ENCODE data around the gene TGFB1.
A peak's percentile ranks its signal among the peaks of the same experiment; 100 is the strongest.

Gene TGFB1

GRCh38 chr19:41369769-41370168 is 16.0 kb upstream of the TGFB1 start:
- TF ChIP-seq CTCF (IDR thresholded peaks at IDR 0.05; ENCODE audit: borderline replicate concordance, insufficient read depth, low read depth, low read length) = no peak
- no peak overlapping the region for H3K4me3 ChIP-seq (ENCODE audit: low read depth, low read length)

GRCh38 chr19:41367848-41368301 is 14.2 kb upstream of the TGFB1 start:
- TF ChIP-seq CTCF (IDR thresholded peaks at IDR 0.05; ENCODE audit: borderline replicate concordance, insufficient read depth, low read depth, low read length) = no peak
- H3K4me3 ChIP-seq (ENCODE audit: low read depth, low read length) = no peak overlapping the region

- no peak overlapping the region for H3K4me3 ChIP-seq (ENCODE audit: low read depth, low read length)
- peak; percentile 60 for TF ChIP-seq CTCF (IDR thresholded peaks at IDR 0.05; ENCODE audit: borderline replicate concordance, insufficient read depth, low read depth, low read length)
These were observed 12.4 kb upstream of the TGFB1 start for GRCh38 chr19:41366089-41366488.

- H3K4me3 ChIP-seq (ENCODE audit: low read depth, low read length) = peak overlapping the region; percentile 83
- TF ChIP-seq CTCF (IDR thresholded peaks at IDR 0.05; ENCODE audit: borderline replicate concordance, insufficient read depth, low read depth, low read length) = no peak
These were observed 11.0 kb upstream of the TGFB1 start for GRCh38 chr19:41364524-41365391.

- H3K4me3 ChIP-seq (ENCODE audit: low read depth, low read length) = peak within 1 kb of the TSS; percentile 83
- TF ChIP-seq CTCF (IDR thresholded peaks at IDR 0.05; ENCODE audit: borderline replicate concordance, insufficient read depth, low read depth, low read length) = no peak
These were observed 10.2 kb upstream of the TGFB1 start, which contains the start of gene B9D2 for GRCh38 chr19:41363753-41364523. Gene B9D2, minus strand, starts transcription at chr19:41364149. Its CDS starts 630 bp downstream, at chr19:41363519.

- H3K4me3 ChIP-seq (ENCODE audit: low read depth, low read length) = peak overlapping the region; percentile 83
- TF ChIP-seq CTCF (IDR thresholded peaks at IDR 0.05; ENCODE audit: borderline replicate concordance, insufficient read depth, low read depth, low read length) = no peak
These were observed 9.6 kb upstream of the TGFB1 start for GRCh38 chr19:41363371-41363752.

Data from GM12875 (cell line).